Measurements from ENCODE around the gene ATRNL1.

DNA sequence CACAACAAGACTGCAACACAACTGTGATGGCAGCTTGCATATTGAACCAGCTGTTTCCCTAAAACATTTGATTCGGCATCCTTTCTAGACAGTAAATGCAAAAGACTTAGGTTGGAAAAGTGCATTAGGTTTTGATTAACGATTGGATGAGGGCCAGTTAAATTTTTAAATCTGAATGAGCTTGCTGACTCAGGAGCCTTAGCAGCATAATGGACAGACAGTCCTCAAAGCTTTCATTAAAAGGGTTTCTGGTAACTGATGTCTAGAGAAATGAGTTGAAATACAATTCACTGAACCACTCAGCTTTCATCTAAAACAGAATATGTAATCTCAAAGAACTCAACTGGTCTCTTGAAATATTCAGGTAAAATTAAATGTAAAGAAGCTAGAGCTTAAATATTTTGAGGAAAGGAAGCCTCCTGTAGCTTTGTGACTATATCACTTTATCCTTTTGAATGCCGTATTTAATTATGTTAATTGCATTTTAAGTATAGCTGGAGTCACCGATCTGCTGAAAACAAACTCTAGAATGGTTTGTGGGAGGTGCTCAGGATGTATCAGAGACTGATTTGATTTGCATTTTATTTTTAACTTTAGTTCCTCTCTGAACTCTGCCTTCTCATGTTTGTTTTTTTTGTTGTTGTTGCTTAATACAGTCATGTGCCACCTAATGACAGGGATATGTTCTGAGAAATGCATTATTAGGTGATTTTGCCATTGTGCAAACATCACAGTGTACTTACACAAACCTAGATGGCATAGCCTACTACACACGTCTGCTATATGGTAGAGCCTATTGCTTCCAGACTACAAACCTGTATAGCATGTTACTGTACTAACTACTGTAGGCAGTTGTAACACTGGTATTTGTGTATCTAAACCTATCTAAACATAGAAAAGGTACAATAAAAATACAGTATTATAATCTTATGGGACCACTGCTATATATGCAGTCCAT lies 29.2 kb upstream of the ATRNL1 start:
- TF ChIP-seq CTCF (IDR thresholded peaks at IDR 0.05) (no peak), NFYB (CRISPR knock-in tag; conservative IDR thresholded peaks at IDR 0.05; ENCODE audit: low read depth) (no peak), USF1 (CRISPR knock-in tag; IDR thresholded peaks at IDR 0.05) (no peak), KAT7 (CRISPR knock-in tag; IDR thresholded peaks at IDR 0.05; ENCODE audit: borderline replicate concordance) (no peak)
- TF ChIP-seq, protein P1, sequence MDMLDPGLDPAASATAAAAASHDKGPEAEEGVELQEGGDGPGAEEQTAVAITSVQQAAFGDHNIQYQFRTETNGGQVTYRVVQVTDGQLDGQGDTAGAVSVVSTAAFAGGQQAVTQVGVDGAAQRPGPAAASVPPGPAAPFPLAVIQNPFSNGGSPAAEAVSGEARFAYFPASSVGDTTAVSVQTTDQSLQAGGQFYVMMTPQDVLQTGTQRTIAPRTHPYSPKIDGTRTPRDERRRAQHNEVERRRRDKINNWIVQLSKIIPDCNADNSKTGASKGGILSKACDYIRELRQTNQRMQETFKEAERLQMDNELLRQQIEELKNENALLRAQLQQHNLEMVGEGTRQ (CRISPR knock-in tag; IDR thresholded peaks at IDR 0.05): no peak
- TF ChIP-seq, protein P2, sequence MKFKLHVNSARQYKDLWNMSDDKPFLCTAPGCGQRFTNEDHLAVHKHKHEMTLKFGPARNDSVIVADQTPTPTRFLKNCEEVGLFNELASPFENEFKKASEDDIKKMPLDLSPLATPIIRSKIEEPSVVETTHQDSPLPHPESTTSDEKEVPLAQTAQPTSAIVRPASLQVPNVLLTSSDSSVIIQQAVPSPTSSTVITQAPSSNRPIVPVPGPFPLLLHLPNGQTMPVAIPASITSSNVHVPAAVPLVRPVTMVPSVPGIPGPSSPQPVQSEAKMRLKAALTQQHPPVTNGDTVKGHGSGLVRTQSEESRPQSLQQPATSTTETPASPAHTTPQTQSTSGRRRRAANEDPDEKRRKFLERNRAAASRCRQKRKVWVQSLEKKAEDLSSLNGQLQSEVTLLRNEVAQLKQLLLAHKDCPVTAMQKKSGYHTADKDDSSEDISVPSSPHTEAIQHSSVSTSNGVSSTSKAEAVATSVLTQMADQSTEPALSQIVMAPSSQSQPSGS (CRISPR knock-in tag; IDR thresholded peaks at IDR 0.05; ENCODE audit: borderline replicate concordance, low read depth): no peak
